Renal pelvis (tissue), 4 donors: ENCODE results near the gene MATN1. TPM values are rescaled to one million over a fixed set of nuclear protein-coding genes. Genes with fewer than 3 reads are reported as not detected.

Experiments
- DNase-seq: peaks from one replicate; pipeline ENCODE4 v3.0.0-alpha.2; 2013
- polyA plus RNA-seq, 3 donors: library from polyadenylated mRNA; unstranded; fragments of 120-200 nt; gene quantifications; one replicate each; pipeline ENCODE4 v1.2.1, GENCODE V29; 2013; ENCODE audit not compliant: insufficient read length in 3 of 3

MATN1 gene
- polyA plus RNA-seq, 3 donors, result 0.17 to 0.30 (median 0.23) TPM

DNA sequence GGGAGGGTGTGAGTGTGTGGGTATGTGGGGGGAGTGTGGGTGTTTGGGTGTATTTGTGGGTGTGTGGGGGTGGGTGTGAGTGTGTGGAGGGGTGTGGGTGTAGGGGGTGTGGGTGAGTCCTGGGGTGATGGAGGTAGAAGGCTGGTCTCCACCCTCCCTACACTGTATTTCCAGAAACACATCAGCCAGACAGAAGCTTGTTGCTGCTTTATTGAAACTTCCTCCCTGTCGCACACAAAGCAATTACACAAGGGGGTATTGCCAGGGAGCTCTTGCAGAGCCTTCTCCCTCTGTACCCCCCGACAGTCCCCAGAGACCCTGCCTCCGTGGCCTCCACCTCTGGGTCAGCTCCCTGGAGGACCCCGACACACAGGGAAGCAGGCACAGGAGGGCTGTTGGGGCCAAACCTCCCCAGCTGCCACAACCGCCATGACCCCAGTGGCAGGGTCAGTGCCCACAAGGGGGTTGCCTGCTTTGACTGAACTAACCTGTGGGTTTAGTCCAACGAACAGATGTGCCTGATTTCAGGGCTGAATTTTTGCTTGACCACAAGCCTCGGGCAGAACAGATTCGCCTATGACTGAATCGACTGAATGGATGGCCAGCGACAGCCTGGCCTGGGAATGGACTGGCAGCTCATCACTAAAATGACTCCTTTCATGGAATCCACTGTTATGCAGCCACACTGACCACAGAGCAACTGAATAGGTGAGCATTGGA is 9.1 kb upstream of the MATN1 start:
- no peak for DNase-seq

DNA sequence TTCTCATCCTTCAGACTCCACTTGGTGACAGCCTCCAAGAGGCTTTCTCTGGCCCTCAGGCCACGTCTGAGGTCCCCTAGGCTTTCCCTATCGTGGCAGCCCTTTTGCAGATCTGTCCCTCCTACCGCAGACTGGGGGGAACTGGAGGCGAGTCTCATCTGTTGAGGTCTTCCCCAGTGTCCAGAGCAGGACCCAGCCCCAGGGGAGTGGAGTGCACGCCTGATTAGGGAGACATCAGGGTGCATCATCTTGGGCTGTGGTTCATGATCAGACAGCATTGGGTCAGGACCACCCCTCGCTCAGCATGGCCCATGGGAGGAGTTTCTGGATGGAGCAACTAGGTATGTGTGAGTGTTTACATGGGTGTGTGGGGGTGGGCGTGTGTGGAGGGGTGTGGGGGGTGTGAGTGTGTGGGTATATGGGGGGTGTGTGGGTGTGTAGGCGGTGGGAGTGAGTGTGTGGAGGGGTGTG is 8.5 kb upstream of the MATN1 start:
- DNase-seq, result no peak

DNA sequence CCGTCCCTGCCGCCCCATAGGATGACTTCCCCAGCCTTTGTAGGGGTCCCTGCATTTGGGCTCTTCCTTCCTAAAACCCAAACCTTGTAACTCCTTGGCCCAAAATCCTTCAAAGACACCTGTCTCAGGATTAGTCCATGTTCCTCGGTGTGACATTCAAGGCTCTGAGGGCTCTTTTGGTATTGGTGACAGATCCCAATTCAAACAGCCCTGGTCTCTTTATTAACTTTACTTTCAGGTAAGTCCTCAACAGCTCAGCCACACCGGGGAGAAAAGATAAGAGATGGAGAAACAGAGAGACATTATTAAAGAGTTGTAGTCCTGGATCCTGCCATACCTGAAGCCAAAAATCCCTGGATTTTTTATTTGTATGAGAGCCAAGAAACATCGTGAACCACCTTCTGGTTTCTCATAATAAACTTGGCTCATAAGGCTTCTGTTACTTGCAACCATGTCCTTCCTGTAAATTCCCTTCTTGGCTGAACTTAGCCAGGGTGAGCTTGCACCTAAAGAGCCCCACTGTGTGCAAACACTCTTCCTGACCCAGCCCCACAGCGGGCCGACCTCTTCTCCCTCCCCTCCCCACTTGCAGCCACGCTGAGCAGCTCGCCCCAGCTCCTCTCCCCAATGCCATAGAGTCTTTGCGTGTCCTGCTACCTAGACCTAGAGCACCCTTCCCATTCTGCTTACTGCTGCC is 7.9 kb upstream of the MATN1 start:
- DNase-seq, result no peak

GRCh38 chr1:30730346-30731108 is 7.1 kb upstream of the MATN1 start:
- DNase-seq, result peak; percentile 48

- DNase-seq, result no peak
These were observed 6.5 kb upstream of the MATN1 start for GRCh38 chr1:30729901-30730300.

DNA sequence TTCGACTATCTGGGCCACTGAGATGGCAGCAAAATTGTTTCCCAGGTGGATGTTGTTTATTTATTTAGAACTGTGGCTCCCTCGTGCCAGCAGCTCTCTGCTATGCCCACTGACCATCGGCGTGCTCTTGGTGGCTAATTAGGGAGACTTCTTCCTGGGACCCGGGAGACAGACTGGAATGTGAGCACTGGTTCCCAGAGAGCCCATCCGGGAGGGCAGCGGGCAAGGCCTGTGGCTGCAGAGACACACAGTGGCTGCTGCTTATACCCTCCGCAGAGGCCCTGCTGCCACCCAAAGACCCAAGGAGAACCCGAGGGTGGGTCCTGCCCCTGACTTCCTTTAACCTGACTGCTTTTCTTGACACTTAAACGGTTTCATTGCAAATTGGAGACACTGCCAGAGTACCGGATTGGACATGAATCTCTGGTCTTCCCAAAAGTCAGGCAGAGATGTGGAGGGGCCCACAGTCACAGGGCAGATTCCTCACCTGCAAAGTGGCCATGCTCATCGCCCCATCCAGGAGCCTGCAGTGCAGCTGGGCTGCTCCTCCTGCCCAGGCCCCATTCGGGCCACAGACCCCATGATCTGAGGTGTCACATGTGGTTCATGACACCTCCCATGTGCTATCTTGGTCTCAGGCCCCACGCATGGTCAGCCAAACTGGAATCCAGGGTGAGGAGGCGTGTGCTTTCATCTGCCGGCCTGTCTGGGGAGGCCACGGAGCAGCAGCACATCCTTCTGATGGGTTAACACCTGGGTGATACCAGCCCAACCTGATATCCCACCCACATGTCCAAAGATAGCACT is 5.7 kb upstream of the MATN1 start:
- DNase-seq, result no peak

DNA sequence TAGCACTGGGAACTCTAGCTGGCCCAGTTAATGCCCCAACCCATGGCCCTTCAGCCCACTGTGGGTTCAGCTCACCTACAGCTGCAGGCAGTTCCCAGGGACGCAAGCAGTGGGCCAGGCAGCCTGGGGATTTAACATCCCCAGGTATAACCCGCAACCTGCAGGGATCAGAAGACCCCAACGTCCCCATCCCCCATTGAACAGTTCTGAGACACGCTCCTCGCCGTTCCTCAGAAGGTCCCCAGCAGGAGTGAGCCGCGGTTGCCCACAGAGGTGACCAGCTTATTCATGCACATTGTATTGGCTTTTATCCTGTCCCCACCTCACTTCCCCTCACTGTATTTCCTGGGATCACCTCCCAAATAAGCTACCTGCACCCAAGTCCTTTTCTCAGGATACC is 5.0 kb upstream of the MATN1 start:
- DNase-seq, result no peak

DNA sequence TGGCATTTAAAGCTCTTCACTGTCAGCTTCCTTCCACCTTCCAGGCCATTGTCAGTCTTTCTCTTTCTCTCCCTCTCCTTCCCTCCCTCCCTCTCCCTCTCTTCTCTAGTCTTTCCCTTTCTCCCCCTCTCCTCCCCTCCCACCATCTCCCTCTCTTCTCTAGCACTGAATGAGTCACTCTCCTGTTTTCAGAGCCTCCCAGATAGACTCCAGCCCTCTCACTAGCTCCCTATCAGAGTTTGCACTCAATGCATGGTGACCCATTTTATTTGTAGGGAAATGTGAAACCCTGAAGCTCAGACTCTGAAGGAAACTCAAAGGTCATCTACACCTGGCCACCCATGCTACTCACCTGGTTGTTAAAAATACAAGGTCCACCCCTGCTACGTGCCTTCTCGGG is 4.4 kb upstream of the MATN1 start:
- DNase-seq, result no peak

- DNase-seq, result no peak
These were observed 3.6 kb upstream of the MATN1 start for GRCh38 chr1:30726773-30727684.

DNA sequence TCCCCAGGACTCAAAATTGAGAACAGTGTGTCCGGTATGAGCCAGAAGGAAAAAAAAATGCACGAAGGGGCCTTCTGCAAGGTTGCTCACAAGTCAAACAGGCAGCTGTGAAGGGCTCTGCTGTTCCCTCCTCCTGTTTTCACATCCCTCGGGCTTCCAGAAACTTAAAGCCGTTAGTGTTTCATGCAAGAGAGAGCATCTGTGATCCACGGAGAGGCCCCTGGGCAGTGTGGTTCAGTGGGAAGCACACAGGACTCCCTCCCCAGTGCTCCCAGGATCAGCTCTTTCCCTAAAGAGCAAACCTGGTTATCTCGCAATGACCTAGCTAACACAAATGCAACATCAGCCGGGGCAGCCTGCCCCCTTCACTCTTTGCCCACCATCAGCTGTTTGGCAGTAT is 2.9 kb upstream of the MATN1 start:
- DNase-seq, result no peak

DNA sequence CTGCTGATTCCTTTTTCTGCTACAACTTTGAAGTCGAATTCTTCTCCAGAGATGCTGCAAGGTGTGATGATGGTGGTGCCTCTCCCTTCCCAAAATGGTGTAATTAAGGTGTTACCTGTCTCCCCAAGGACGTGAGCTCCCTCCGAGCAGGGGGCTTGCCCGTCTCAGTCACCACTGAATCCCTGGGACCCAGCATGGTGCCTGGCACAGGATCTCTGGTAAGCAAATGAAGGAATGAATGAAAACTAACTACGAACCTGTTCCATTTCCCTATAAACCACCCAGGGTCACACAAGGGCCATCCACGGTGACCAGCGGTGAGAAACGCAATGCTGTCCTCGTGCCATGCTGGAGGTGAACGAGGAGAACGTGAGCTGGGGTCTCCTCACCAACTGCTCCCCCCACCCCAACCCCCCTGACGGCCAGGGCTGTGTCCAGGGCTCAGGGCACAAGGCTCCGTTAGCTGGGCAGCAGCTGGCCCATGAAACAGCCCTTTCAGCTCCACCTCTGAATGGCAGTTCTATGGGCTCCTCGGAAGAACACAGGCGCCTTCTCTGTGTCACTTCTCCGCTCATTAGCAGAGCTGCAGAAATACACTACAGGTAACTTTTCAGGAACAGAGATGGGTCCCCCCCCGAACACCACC is 2.2 kb upstream of the MATN1 start:
- no peak for DNase-seq

GRCh38 chr1:30724655-30725421 is 1.5 kb upstream of the MATN1 start:
- no peak for DNase-seq

DNA sequence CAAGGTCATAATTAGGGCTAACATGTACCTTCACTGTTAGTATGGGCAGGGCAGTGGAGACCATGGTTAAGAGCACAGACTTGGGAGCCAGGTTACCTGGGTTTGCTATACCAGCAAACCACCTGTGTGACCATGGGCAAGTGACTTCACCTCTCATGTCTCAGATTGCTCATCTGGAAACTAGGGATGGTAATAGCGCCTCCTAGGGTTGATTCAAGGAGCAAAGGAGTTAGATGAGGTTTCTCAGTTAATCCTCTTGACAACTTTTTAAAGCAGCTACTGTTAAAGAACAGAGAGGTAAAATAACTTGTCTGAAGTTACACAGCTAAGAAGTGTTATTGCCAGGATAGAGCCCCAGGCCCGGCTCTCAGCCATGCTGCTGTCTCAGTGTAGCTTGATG is 790 bp upstream of the MATN1 start:
- no peak for DNase-seq

- DNase-seq, result peak; percentile 72
These were observed 1.4 kb downstream of the MATN1 start for GRCh38 chr1:30721812-30722537.

DNA sequence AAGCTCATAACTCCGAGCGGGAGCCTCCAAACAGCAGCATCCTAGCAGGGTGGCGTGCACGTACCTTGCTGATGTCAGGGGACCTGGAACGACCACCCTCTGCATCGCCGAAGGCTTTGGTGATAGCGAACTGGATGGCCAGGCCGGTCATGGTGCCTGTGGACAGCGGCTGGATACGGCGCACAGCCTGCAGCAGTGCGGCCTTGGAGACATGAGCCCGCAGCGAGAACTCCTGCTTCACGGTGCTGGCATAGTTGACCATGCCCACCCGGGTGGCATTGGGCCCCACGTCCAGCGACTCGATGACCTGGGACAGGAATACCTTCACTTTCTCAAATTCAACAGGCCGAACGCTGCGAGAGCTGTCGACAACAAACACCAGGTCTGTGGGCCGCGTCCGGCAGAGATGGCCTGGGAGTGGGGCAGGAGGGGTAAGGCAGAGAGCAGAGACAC is 2.0 kb downstream of the MATN1 start:
- no peak for DNase-seq

GRCh38 chr1:30720271-30721223 is 2.8 kb downstream of the MATN1 start:
- DNase-seq, result no peak
